T-cell (primary cell): ENCODE data around the gene IMPA2. TPM values are rescaled to one million over a fixed set of nuclear protein-coding genes. Genes with fewer than 3 reads are reported as not detected.

Experiments
- ATAC-seq, 4 experiments: fragments of 200-7000 bp in 3 of 4; fragments of 150-1000 bp in 1 of 4; cut with Tn5 transposase; replicated peaks in 1 of 4; 1 replicate in 3 of 4; 2 replicates in 1 of 4; pipeline ENCODE4 v1.10.0; 2021; ENCODE audit warnings: moderate library complexity in 3 of 4, mild to moderate bottlenecking in 2 of 4, moderate number of reproducible peaks in 1 of 4
- CTCF ChIA-PET, 2 donors: fragments of 300-600 bp; sonication (Branson Sonifier 250); formaldehyde crosslinking; loops; one replicate each; lab custom pipeline; 2022; ENCODE audit warnings: antibody characterized with exemption in 2 of 2; lab: Charles Lee
- POLR2A ChIA-PET, 2 donors: fragments of 300-600 bp; sonication (Branson Sonifier 250); formaldehyde crosslinking; loops; one replicate each; lab custom pipeline; 2022; ENCODE audit warnings: antibody characterized with exemption in 2 of 2; lab: Charles Lee
- DNase-seq, 35 experiments: peaks; one replicate each; pipeline versions ENCODE4 v3.0.0 to v3.0.0-alpha.2; 2013 to 2023
- H3K27ac ChIP-seq: one replicate; pipeline ENCODE4 v1.5.1; 2013; ENCODE audit warnings: low read length
- H3K27me3 ChIP-seq, 2 experiments: replicated peaks in 1 of 2; 1 replicate in 1 of 2; 2 replicates in 1 of 2; pipeline versions ENCODE4 v1.6.1 to v1.7.0; 2013; ENCODE audit warnings: low read length in 1 of 2, mixed read lengths in 1 of 2; ENCODE audit not compliant: control insufficient read depth in 2 of 2, insufficient read depth in 2 of 2; ENCODE audit errors: extremely low read depth in 1 of 2
- H3K36me3 ChIP-seq, 2 donors: 1 replicate in 1 of 2; 2 replicates in 1 of 2; pipeline versions ENCODE4 v1.6.1 to v1.7.0; 2013; ENCODE audit warnings: low read length in 1 of 2; ENCODE audit not compliant: control insufficient read depth in 2 of 2, insufficient read depth in 1 of 2; ENCODE audit errors: extremely low read depth in 1 of 2
- H3K4me1 ChIP-seq, 2 experiments: 1 replicate in 1 of 2; 2 replicates in 1 of 2; pipeline versions ENCODE4 v1.6.1 to v1.7.0; 2013; ENCODE audit warnings: low read length in 2 of 2, mixed read lengths in 1 of 2; ENCODE audit not compliant: insufficient read depth in 2 of 2, control insufficient read depth in 1 of 2; ENCODE audit errors: extremely low read depth in 1 of 2
- H3K4me3 ChIP-seq, 2 donors: 1 replicate in 1 of 2; 2 replicates in 1 of 2; pipeline versions ENCODE4 v1.5.1 to v1.7.0; 2013; ENCODE audit warnings: mild to moderate bottlenecking in 2 of 2, low read length in 1 of 2, moderate library complexity in 1 of 2; ENCODE audit not compliant: control insufficient read depth in 1 of 2; ENCODE audit errors: extremely low read depth in 1 of 2
- H3K9me3 ChIP-seq: 2 replicates; pipeline ENCODE4 v1.7.0; 2013
- H3K27ac Mint-ChIP-seq, 2 donors: one replicate each; pipeline ENCODE4 v1.8.0; 2020 to 2021; ENCODE audit warnings: mild to moderate bottlenecking in 2 of 2, mixed read lengths in 2 of 2
- H3K27me3 Mint-ChIP-seq, 2 donors: one replicate each; pipeline ENCODE4 v1.8.0; 2021 to 2022; ENCODE audit warnings: mixed read lengths in 2 of 2
- H3K36me3 Mint-ChIP-seq: one replicate; pipeline ENCODE4 v1.8.0; 2021; ENCODE audit warnings: mixed read lengths
- H3K4me1 Mint-ChIP-seq, 3 donors: one replicate each; pipeline ENCODE4 v1.8.0; 2020 to 2022; ENCODE audit warnings: mixed read lengths in 3 of 3, mild to moderate bottlenecking in 1 of 3
- H3K4me3 Mint-ChIP-seq, 3 donors: one replicate each; pipeline ENCODE4 v1.8.0; 2020 to 2022; ENCODE audit warnings: mild to moderate bottlenecking in 3 of 3, mixed read lengths in 3 of 3, moderate library complexity in 3 of 3
- H3K9me3 Mint-ChIP-seq, 3 donors: one replicate each; pipeline ENCODE4 v1.8.0; 2020 to 2022; ENCODE audit warnings: mixed read lengths in 3 of 3
- WGBS: methylation state at CpG from one replicate; pipeline ENCODE4 v1.1.5; 2013; ENCODE audit warnings: missing lambda C conversion rate; ENCODE audit not compliant: insufficient coverage; 5-methylcytosine and 5-hydroxymethylcytosine counted together
- total RNA-seq, 35 experiments: library from RNA in 6 of 35; stranded (reverse) in 6 of 35; fragments of 120-200 nt in 1 of 35; gene quantifications; one replicate each; pipeline versions ENCODE4 v1.2.1 to v1.2.4 and lab custom pipeline; 2013 to 2026

IMPA2 gene
- total RNA-seq, 5 donors from 2014 or later (not counting 1 experiment from before 2014, with no cell fraction given), result 3.1 to 12.2 (median 5.0) TPM

- ATAC-seq, result no peak
Measured at GRCh38 chr18:12049978-12050811, 68.9 kb downstream of the IMPA2 start.

GRCh38 chr18:12052866-12053265 is 71.6 kb downstream of the IMPA2 start:
- H3K27ac Mint-ChIP-seq, result no peak overlapping the region

More at GRCh38 chr18:12049978-12050811, 68.9 kb downstream of the IMPA2 start:
- Mint-ChIP-seq H3K4me1 (peaks cover 0 to 4% (median 0%) of the 10 kb centered on the region in 3 donors), H3K27ac (no peak overlapping the region), H3K27me3 (peaks cover 4 to 13% of the 10 kb centered on the region in 2 donors), H3K9me3 (no peaks in the 10 kb centered on the region), H3K36me3 (no peaks in the 10 kb centered on the region), H3K4me3 (no peak overlapping the region)
- Histone ChIP-seq H3K4me3 (no peak overlapping the region), H3K27me3 (peaks cover 0 to 12% of the 10 kb centered on the region in 2 experiments), H3K36me3 (no peaks in the 10 kb centered on the region), H3K9me3 (no peaks in the 10 kb centered on the region), H3K4me1 (no peaks in the 10 kb centered on the region), H3K27ac (no peak overlapping the region)
- DNase-seq, result no peak
- ChIA-PET POLR2A (no interaction called here), CTCF (interaction anchor here (0.5 to 1.5 kb wide), 2 partner anchors 11 to 111 kb away, joined by 3 to 4 read pairs; no protein-coding TSS in a partner anchor)
- WGBS, result 74% methylated on average over 4 of the region's 9 CpGs

GRCh38 chr18:12053289-12053688 is 72.0 kb downstream of the IMPA2 start:
- ChIA-PET POLR2A (no interaction called here), CTCF (no interaction called here)
- ATAC-seq (no peak), DNase-seq (no peak)
- Mint-ChIP-seq H3K27me3 (peaks cover 0 to 7% of the 10 kb centered on the region in 2 donors), H3K9me3 (no peaks in the 10 kb centered on the region), H3K4me3 (no peak overlapping the region), H3K27ac (no peak overlapping the region), H3K36me3 (no peaks in the 10 kb centered on the region), H3K4me1 (peaks cover 0 to 4% (median 0%) of the 10 kb centered on the region in 3 donors)
- H3K9me3 ChIP-seq, result no peaks in the 10 kb centered on the region
- H3K4me1 ChIP-seq, result no peaks in the 10 kb centered on the region
- no peak overlapping the region for H3K27ac ChIP-seq
- no peaks in the 10 kb centered on the region for H3K36me3 ChIP-seq
- peaks cover 0 to 12% of the 10 kb centered on the region in 2 experiments for H3K27me3 ChIP-seq
- WGBS, result no CpG with 5 or more reads among the region's 2 CpGs
- H3K4me3 ChIP-seq, result no peak overlapping the region

More at GRCh38 chr18:12052866-12053265, 71.6 kb downstream of the IMPA2 start:
- no peak overlapping the region for H3K4me3 Mint-ChIP-seq
- H3K27me3 ChIP-seq, result peaks cover 0 to 12% of the 10 kb centered on the region in 2 experiments
- no peaks in the 10 kb centered on the region for H3K9me3 ChIP-seq
- POLR2A ChIA-PET, result no interaction called here
- H3K4me1 Mint-ChIP-seq, result peaks cover 0 to 4% (median 0%) of the 10 kb centered on the region in 3 donors
- H3K4me3 ChIP-seq, result no peak overlapping the region
- H3K9me3 Mint-ChIP-seq, result no peaks in the 10 kb centered on the region
- DNase-seq, result no peak
- no peak overlapping the region for H3K27ac ChIP-seq
- WGBS, result 69% methylated on average over 2 of the region's 3 CpGs
- no peaks in the 10 kb centered on the region for H3K36me3 ChIP-seq
- peaks cover 0 to 7% of the 10 kb centered on the region in 2 donors for H3K27me3 Mint-ChIP-seq
- H3K4me1 ChIP-seq, result no peaks in the 10 kb centered on the region
- ATAC-seq, result no peak
- CTCF ChIA-PET, result no interaction called here
- no peaks in the 10 kb centered on the region for H3K36me3 Mint-ChIP-seq

- Mint-ChIP-seq H3K27ac (no peak overlapping the region), H3K36me3 (no peaks in the 10 kb centered on the region), H3K4me1 (no peaks in the 10 kb centered on the region), H3K4me3 (no peak overlapping the region), H3K27me3 (peaks cover 0 to 7% of the 10 kb centered on the region in 2 donors), H3K9me3 (no peaks in the 10 kb centered on the region)
- Histone ChIP-seq H3K27me3 (peaks cover 0 to 12% of the 10 kb centered on the region in 2 experiments), H3K9me3 (no peaks in the 10 kb centered on the region), H3K36me3 (no peaks in the 10 kb centered on the region), H3K4me3 (no peak overlapping the region), H3K27ac (no peak overlapping the region), H3K4me1 (no peaks in the 10 kb centered on the region)
- WGBS, result 75% methylated on average over 11 of the region's 14 CpGs
- POLR2A ChIA-PET, result no interaction called here
- no peak for DNase-seq
- CTCF ChIA-PET, result no interaction called here
- no peak for ATAC-seq
Measured at GRCh38 chr18:12056034-12056883, 75.0 kb downstream of the IMPA2 start.

- no peaks in the 10 kb centered on the region for H3K4me1 ChIP-seq
- ATAC-seq (no peak), DNase-seq (no peak)
- H3K9me3 Mint-ChIP-seq, result no peaks in the 10 kb centered on the region
- H3K27me3 Mint-ChIP-seq, result peaks cover 0 to 7% of the 10 kb centered on the region in 2 donors
- H3K27ac Mint-ChIP-seq, result no peak overlapping the region
- no peaks in the 10 kb centered on the region for H3K4me1 Mint-ChIP-seq
- H3K4me3 Mint-ChIP-seq, result no peak overlapping the region
- POLR2A ChIA-PET, result no interaction called here
- no peaks in the 10 kb centered on the region for H3K36me3 ChIP-seq
- CTCF ChIA-PET, result no interaction called here
- no peaks in the 10 kb centered on the region for H3K36me3 Mint-ChIP-seq
- no peaks in the 10 kb centered on the region for H3K9me3 ChIP-seq
- WGBS, result 83% methylated on average over 9 of the region's 14 CpGs
- no peak overlapping the region for H3K4me3 ChIP-seq
- no peak overlapping the region for H3K27ac ChIP-seq
- H3K27me3 ChIP-seq, result peaks cover 0 to 12% of the 10 kb centered on the region in 2 experiments
Measured at GRCh38 chr18:12056884-12057402, 75.6 kb downstream of the IMPA2 start.

GRCh38 chr18:12057419-12058039 is 76.2 kb downstream of the IMPA2 start:
- no peak overlapping the region for H3K4me3 Mint-ChIP-seq
- POLR2A ChIA-PET, result no interaction called here
- no peaks in the 10 kb centered on the region for H3K36me3 Mint-ChIP-seq
- CTCF ChIA-PET, result no interaction called here
- H3K4me1 Mint-ChIP-seq, result no peaks in the 10 kb centered on the region
- no peak overlapping the region for H3K27ac Mint-ChIP-seq
- Histone ChIP-seq H3K27me3 (peaks cover 0 to 12% of the 10 kb centered on the region in 2 experiments), H3K36me3 (no peaks in the 10 kb centered on the region), H3K27ac (no peak overlapping the region), H3K4me3 (no peak overlapping the region), H3K9me3 (no peaks in the 10 kb centered on the region), H3K4me1 (no peaks in the 10 kb centered on the region)
- peaks cover 0 to 7% of the 10 kb centered on the region in 2 donors for H3K27me3 Mint-ChIP-seq
- no peaks in the 10 kb centered on the region for H3K9me3 Mint-ChIP-seq
- 69% methylated on average over 5 of the region's 14 CpGs for WGBS
- no peak for DNase-seq
- ATAC-seq, result no peak
